Vagina (tissue), 2 donors: ENCODE data around the gene ATXN8OS.

Experiments used
- POLR2A ChIP-seq, 2 donors: fragments of 450-650 bp; IDR thresholded peaks; one replicate each; pipeline ENCODE4 v1.6.1; 2017; ENCODE audit warnings: antibody characterized with exemption in 2 of 2, mild to moderate bottlenecking in 2 of 2, moderate library complexity in 2 of 2
- POLR2AphosphoS5 ChIP-seq, 2 donors: sonication (generic); formaldehyde crosslinking; IDR thresholded peaks; one replicate each; pipeline ENCODE4 v1.9.0; 2017; ENCODE audit warnings: antibody characterized with exemption in 2 of 2, mild to moderate bottlenecking in 2 of 2, low read depth in 1 of 2; ENCODE audit not compliant: insufficient read depth in 1 of 2
- TF ChIP-seq, protein P1 (sequence below), 3 experiments: fragments of 450-650 bp in 2 of 3; fragments of 200-600 bp in 1 of 3; sonication (generic) in 1 of 3; IDR thresholded peaks; one replicate each; pipeline ENCODE4 v1.5.1; 2017 to 2019; ENCODE audit warnings: antibody characterized with exemption in 3 of 3, mild to moderate bottlenecking in 2 of 3, moderate library complexity in 2 of 3

DNA sequence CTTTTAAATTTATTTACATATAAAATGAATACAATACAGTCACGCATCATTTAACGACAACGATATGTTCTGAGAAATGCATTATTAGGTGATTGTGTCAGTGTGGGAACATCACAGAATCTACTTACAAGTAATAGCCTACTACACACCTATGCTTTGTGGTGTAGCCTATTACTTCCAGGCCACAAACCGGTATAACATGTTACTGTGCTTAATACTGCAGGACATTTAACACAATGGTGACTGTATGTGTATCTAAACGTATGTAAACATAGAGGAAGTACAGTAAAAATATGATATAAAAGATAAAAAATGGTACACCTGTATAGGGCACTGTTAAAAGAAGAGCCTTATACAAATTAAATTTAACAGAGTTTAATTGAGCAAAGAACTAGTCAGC, 63.1 kb downstream of the ATXN8OS start:
- no peak for TF ChIP-seq POLR2A (IDR thresholded peaks at IDR 0.05)
- TF ChIP-seq, protein P1, sequence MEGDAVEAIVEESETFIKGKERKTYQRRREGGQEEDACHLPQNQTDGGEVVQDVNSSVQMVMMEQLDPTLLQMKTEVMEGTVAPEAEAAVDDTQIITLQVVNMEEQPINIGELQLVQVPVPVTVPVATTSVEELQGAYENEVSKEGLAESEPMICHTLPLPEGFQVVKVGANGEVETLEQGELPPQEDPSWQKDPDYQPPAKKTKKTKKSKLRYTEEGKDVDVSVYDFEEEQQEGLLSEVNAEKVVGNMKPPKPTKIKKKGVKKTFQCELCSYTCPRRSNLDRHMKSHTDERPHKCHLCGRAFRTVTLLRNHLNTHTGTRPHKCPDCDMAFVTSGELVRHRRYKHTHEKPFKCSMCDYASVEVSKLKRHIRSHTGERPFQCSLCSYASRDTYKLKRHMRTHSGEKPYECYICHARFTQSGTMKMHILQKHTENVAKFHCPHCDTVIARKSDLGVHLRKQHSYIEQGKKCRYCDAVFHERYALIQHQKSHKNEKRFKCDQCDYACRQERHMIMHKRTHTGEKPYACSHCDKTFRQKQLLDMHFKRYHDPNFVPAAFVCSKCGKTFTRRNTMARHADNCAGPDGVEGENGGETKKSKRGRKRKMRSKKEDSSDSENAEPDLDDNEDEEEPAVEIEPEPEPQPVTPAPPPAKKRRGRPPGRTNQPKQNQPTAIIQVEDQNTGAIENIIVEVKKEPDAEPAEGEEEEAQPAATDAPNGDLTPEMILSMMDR (IDR thresholded peaks at IDR 0.05) = no peak
- no peak for TF ChIP-seq POLR2AphosphoS5 (IDR thresholded peaks at IDR 0.05; ENCODE audit: insufficient read depth in 1 of 2, low read depth in 1 of 2)
